IMR-90 (cell line): ENCODE measurements around the gene TBC1D9B. TPM values are rescaled to one million over a fixed set of nuclear protein-coding genes. Genes with fewer than 3 reads are reported as not detected.

Experiments used
- ATAC-seq: fragments of 200-7000 bp; cut with Tn5 transposase; 2 replicates; pipeline ENCODE4 v1.9.1; 2020; ENCODE audit warnings: low read depth, mild to moderate bottlenecking, moderate library complexity
- BruUV-seq: library from RNA; stranded (reverse); fragments of 400-500 nt; replicated peaks from 2 replicates; lab custom pipeline; 2021; lab: Mats Ljungman, UMichigan
- CTCF ChIA-PET: fragments of 300-600 bp; formaldehyde crosslinking; extraction: SDS; loops from one replicate; lab custom pipeline; 2021; ENCODE audit warnings: antibody characterized with exemption; lab: Yijun Ruan, JAX
- POLR2A ChIA-PET: fragments of 300-600 bp; sonication (Branson Sonifier 250); formaldehyde crosslinking; loops from one replicate; lab custom pipeline; 2022; ENCODE audit warnings: antibody characterized with exemption; ENCODE audit not compliant: unreplicated experiment; lab: Charles Lee
- DNase-seq: peaks from one replicate; pipeline ENCODE4 v3.0.0; 2013
- H2AFZ ChIP-seq: replicated peaks from 2 replicates; pipeline ENCODE3; 2013; ENCODE audit warnings: low read length, mild to moderate bottlenecking; ENCODE audit not compliant: poor library complexity
- H2AK5ac ChIP-seq: 2 replicates; pipeline ENCODE4 v1.6.1; 2013; ENCODE audit warnings: low read depth, low read length, inconsistent platforms
- H2AK9ac ChIP-seq: replicated peaks from 2 replicates; pipeline ENCODE3; 2013; ENCODE audit warnings: mild to moderate bottlenecking, low read depth, low read length, moderate library complexity; ENCODE audit not compliant: poor library complexity
- H2BK120ac ChIP-seq: 2 replicates; pipeline ENCODE4 v1.6.1; 2013; ENCODE audit warnings: low read depth, low read length, inconsistent platforms
- H2BK15ac ChIP-seq: 3 replicates; pipeline ENCODE4 v1.6.1; 2013; ENCODE audit warnings: low read depth, low read length, inconsistent platforms
- H2BK20ac ChIP-seq: 2 replicates; pipeline ENCODE4 v1.6.1; 2013; ENCODE audit warnings: low read depth, mild to moderate bottlenecking, inconsistent platforms, low read length, moderate library complexity
- H2BK5ac ChIP-seq: 2 replicates; pipeline ENCODE4 v1.6.1; 2013; ENCODE audit warnings: mild to moderate bottlenecking, low read depth, low read length, inconsistent platforms; ENCODE audit not compliant: poor library complexity, severe bottlenecking
- H3K14ac ChIP-seq: replicated peaks from 2 replicates; pipeline ENCODE4 v1.6.1; 2013; ENCODE audit warnings: low read depth, low read length, inconsistent platforms
- H3K18ac ChIP-seq: 2 replicates; pipeline ENCODE4 v1.6.1; 2013; ENCODE audit warnings: low read depth, low read length, control low read depth
- H3K23ac ChIP-seq: 2 replicates; pipeline ENCODE4 v1.6.1; 2013; ENCODE audit warnings: low read depth, low read length, inconsistent platforms
- H3K27ac ChIP-seq: 2 replicates; pipeline ENCODE4 v1.5.1; 2013; ENCODE audit warnings: mild to moderate bottlenecking, control low read depth, low read length; ENCODE audit not compliant: insufficient read depth
- H3K27me3 ChIP-seq: 2 replicates; pipeline ENCODE4 v1.6.1; 2013; ENCODE audit warnings: low read length; ENCODE audit not compliant: control insufficient read depth, insufficient read depth
- H3K36me3 ChIP-seq: 2 replicates; pipeline ENCODE4 v1.6.1; 2013; ENCODE audit warnings: low read length, mixed read lengths; ENCODE audit not compliant: control insufficient read depth, insufficient read depth
- H3K4ac ChIP-seq: 2 replicates; pipeline ENCODE4 v1.6.1; 2013; ENCODE audit warnings: low read depth, low read length, inconsistent platforms
- H3K4me1 ChIP-seq: 2 replicates; pipeline ENCODE4 v1.6.1; 2013; ENCODE audit warnings: low read length, mixed read lengths; ENCODE audit not compliant: control insufficient read depth, insufficient read depth
- H3K4me2 ChIP-seq: 2 replicates; pipeline ENCODE4 v1.6.1; 2013; ENCODE audit warnings: low read depth, mild to moderate bottlenecking, control low read depth, low read length, moderate library complexity
- H3K4me3 ChIP-seq: 2 replicates; pipeline ENCODE4 v1.5.1; 2013; ENCODE audit warnings: low read depth, mild to moderate bottlenecking, control low read depth, low read length, moderate library complexity; ENCODE audit not compliant: insufficient read depth
- H3K56ac ChIP-seq: 2 replicates; pipeline ENCODE4 v1.6.1; 2013; ENCODE audit warnings: low read length, inconsistent platforms; ENCODE audit not compliant: insufficient read depth; ENCODE audit errors: extremely low read depth
- H3K79me1 ChIP-seq, 2 experiments: 2 replicates each; pipeline ENCODE4 v1.6.1; 2013; ENCODE audit warnings: low read length in 2 of 2, inconsistent platforms in 1 of 2, low read depth in 1 of 2
- H3K9ac ChIP-seq: 2 replicates; pipeline ENCODE4 v1.6.1; 2013; ENCODE audit warnings: low read depth, low read length, control low read depth
- H3K9me1 ChIP-seq: 2 replicates; pipeline ENCODE4 v1.6.1; 2013; ENCODE audit warnings: low read length, inconsistent platforms; ENCODE audit not compliant: insufficient read depth
- H3K9me3 ChIP-seq: 2 replicates; pipeline ENCODE4 v1.6.1; 2013; ENCODE audit warnings: low read length; ENCODE audit not compliant: control insufficient read depth, insufficient read depth
- H4K20me1 ChIP-seq: 2 replicates; pipeline ENCODE4 v1.6.1; 2013; ENCODE audit warnings: low read length, inconsistent platforms; ENCODE audit not compliant: insufficient read depth
- H4K5ac ChIP-seq: 2 replicates; pipeline ENCODE4 v1.6.1; 2013; ENCODE audit warnings: mild to moderate bottlenecking, low read depth, low read length, control low read depth
- H4K8ac ChIP-seq, 2 experiments: 2 replicates each; pipeline ENCODE4 v1.6.1; 2013; ENCODE audit warnings: low read depth in 2 of 2, low read length in 2 of 2, control low read depth in 1 of 2, inconsistent platforms in 1 of 2
- H4K91ac ChIP-seq: 2 replicates; pipeline ENCODE4 v1.6.1; 2013; ENCODE audit warnings: low read depth, low read length, inconsistent platforms; ENCODE audit not compliant: insufficient read depth
- BHLHE40 ChIP-seq: fragments of 150-350 bp; IDR thresholded peaks from 2 replicates; pipeline ENCODE4 v1.6.1; 2016; ENCODE audit warnings: mild to moderate bottlenecking, low read depth, low read length
- CEBPB ChIP-seq: IDR thresholded peaks from 2 replicates; pipeline ENCODE4 v1.6.1; 2012; ENCODE audit warnings: low read depth, low read length, improper control_type of control experiment
- CHD1 ChIP-seq: IDR thresholded peaks from 2 replicates; pipeline ENCODE4 v1.6.1; 2012; ENCODE audit warnings: low read depth, low read length, improper control_type of control experiment
- FOS ChIP-seq: fragments of 150-350 bp; IDR thresholded peaks from 2 replicates; pipeline ENCODE4 v1.6.1; 2016; ENCODE audit warnings: low read depth, low read length
- MAFK ChIP-seq: IDR thresholded peaks from 2 replicates; pipeline ENCODE4 v1.6.1; 2012; ENCODE audit warnings: low read depth, low read length, improper control_type of control experiment
- MAZ ChIP-seq: IDR thresholded peaks from 2 replicates; pipeline ENCODE4 v1.6.1; 2012; ENCODE audit warnings: low read depth, mild to moderate bottlenecking, low read length, improper control_type of control experiment, moderate library complexity, borderline replicate concordance
- MXI1 ChIP-seq: IDR thresholded peaks from 2 replicates; pipeline ENCODE4 v1.6.1; 2012; ENCODE audit warnings: low read depth, mild to moderate bottlenecking, low read length, moderate library complexity, borderline replicate concordance
- NFE2L2 ChIP-seq: fragments of 150-350 bp; IDR thresholded peaks from 2 replicates; pipeline ENCODE4 v1.6.1; 2016; ENCODE audit warnings: low read depth, mild to moderate bottlenecking, low read length
- RAD21 ChIP-seq: IDR thresholded peaks from 2 replicates; pipeline ENCODE4 v1.6.1; 2012; ENCODE audit warnings: low read length, improper control_type of control experiment
- RCOR1 ChIP-seq: IDR thresholded peaks from 2 replicates; pipeline ENCODE4 v1.6.1; 2012; ENCODE audit warnings: mild to moderate bottlenecking, low read length, improper control_type of control experiment; ENCODE audit not compliant: insufficient replicate concordance
- RFX5 ChIP-seq: IDR thresholded peaks from 2 replicates; pipeline ENCODE4 v1.8.0; 2012; ENCODE audit warnings: low read depth, mild to moderate bottlenecking, low read length, moderate library complexity
- SMC3 ChIP-seq: fragments of 150-350 bp; IDR thresholded peaks from 2 replicates; pipeline ENCODE4 v1.6.1; 2016; ENCODE audit warnings: low read depth, mild to moderate bottlenecking, antibody characterized with exemption, low read length, moderate library complexity
- WGBS, 2 experiments: methylation state at CpG; one replicate each; pipeline versions ENCODE4 v1.1.5 to v1.1.7; 2013; ENCODE audit warnings: missing lambda C conversion rate in 2 of 2; ENCODE audit not compliant: insufficient read length in 1 of 2; ENCODE audit errors: extremely low coverage in 2 of 2; 5-methylcytosine and 5-hydroxymethylcytosine counted together
- dilution Hi-C: fragments of 300-500 bp; cut with HindIII; formaldehyde crosslinking; loops from one replicate; pipeline ENCODE4 v1.14.3; 2018; ENCODE audit warnings: low sequenced_read_pairs; ENCODE audit not compliant: unreplicated experiment
- in situ Hi-C: fragments of 300-500 bp; cut with MboI; formaldehyde crosslinking; loops from 3 replicates; pipeline ENCODE4 v1.14.3; 2019; ENCODE audit warnings: low sequenced_read_pairs, inconsistent platforms, mixed read lengths
- intact Hi-C: fragments of 100-400 bp; cut with micrococcal nuclease; formaldehyde crosslinking; loops from 2 replicates; pipeline ENCODE4 v1.10.0; 2022
- polyA plus RNA-seq, 3 experiments: library from polyadenylated mRNA; depleted of rRNA; stranded (reverse); fragments of >200 nt; gene quantifications; 2 replicates each; pipeline ENCODE4 v1.2.3, GENCODE V29; 2012; ENCODE audit warnings: low replicate concordance in 1 of 3
- total RNA-seq: library from RNA; depleted of rRNA; stranded (reverse); fragments of >200 nt; gene quantifications from 2 replicates; pipeline ENCODE4 v1.2.3, GENCODE V29; 2012
- TF ChIP-seq, protein P1 (sequence below): conservative IDR thresholded peaks from 2 replicates; pipeline ENCODE4 v1.5.1; 2012; ENCODE audit warnings: mild to moderate bottlenecking, low read depth, low read length, improper control_type of control experiment
- TF ChIP-seq, protein P2 (sequence below): fragments of 150-350 bp; IDR thresholded peaks from 2 replicates; pipeline ENCODE4 v1.6.1; 2017; ENCODE audit warnings: mild to moderate bottlenecking, antibody characterized with exemption, low read length, low read depth
- TF ChIP-seq, protein P3 (sequence below): fragments of 150-350 bp; IDR thresholded peaks from 2 replicates; pipeline ENCODE4 v1.6.1; 2016; ENCODE audit warnings: low read depth, mild to moderate bottlenecking, low read length, moderate library complexity, borderline replicate concordance

The TBC1D9B gene
- total and polyA plus RNA-seq, 2 of the 4 experiments (the other 2 are of a cell fraction), result 58.6 to 78.1 TPM

DNA sequence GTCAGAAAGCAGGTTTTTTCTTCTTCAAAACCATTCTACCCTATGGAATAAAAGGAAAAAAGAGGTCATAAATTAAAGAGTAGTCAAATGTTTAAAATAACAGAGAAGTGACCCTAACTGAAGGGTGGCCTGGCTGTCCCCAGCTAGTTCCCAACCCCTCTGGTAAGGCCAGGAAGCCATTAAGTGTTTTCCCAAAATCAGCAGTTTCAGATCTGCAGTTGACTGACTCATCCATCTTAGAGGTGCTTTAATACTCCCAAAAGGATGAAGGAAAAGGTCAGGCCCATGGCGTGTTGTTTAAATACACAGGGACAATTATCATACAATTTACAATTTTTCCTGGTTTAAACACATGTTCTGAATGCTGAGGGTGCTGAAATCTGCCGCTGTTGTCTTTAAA lies 47.9 kb upstream of the TBC1D9B start:
- in situ Hi-C loops (no loop called here), dilution Hi-C loops (no loop called here), intact Hi-C loops (no loop called here)
- WGBS, 2 experiments, result no CpG with 5 or more reads among the region's 2 CpGs
- Histone ChIP-seq H2BK5ac (no peak overlapping the region), H3K4me3 (no peak overlapping the region), H4K91ac (no peak overlapping the region), H3K9me1 (no peaks in the 10 kb centered on the region; the same call in 1 of the 2 replicates), H3K79me1 (no peaks in the 10 kb centered on the region), H3K18ac (no peak overlapping the region), H2AFZ (no peak overlapping the region), H3K9ac (no peak overlapping the region), H2BK120ac (no peak overlapping the region), H3K4ac (no peak overlapping the region), H3K14ac (no peak overlapping the region), H3K27me3 (no peaks in the 10 kb centered on the region), H4K20me1 (no peaks in the 10 kb centered on the region), H4K5ac (no peak overlapping the region), H3K4me1 (no peaks in the 10 kb centered on the region; the same call in 1 of the 2 replicates), H3K36me3 (peaks cover 8% of the 10 kb centered on the region), H3K27ac (no peak overlapping the region), H2AK5ac (no peak overlapping the region), H2BK15ac (no peak overlapping the region), H3K9me3 (no peaks in the 10 kb centered on the region), H3K56ac (no peak overlapping the region), H4K8ac (no peak overlapping the region), H2BK20ac (no peak overlapping the region), H3K4me2 (no peak overlapping the region), H2AK9ac (no peak overlapping the region), H3K23ac (no peak overlapping the region)
- ATAC-seq (no peak), DNase-seq (no peak)
- ChIA-PET POLR2A (no interaction called here), CTCF (no interaction called here)
- TF ChIP-seq, protein P1, sequence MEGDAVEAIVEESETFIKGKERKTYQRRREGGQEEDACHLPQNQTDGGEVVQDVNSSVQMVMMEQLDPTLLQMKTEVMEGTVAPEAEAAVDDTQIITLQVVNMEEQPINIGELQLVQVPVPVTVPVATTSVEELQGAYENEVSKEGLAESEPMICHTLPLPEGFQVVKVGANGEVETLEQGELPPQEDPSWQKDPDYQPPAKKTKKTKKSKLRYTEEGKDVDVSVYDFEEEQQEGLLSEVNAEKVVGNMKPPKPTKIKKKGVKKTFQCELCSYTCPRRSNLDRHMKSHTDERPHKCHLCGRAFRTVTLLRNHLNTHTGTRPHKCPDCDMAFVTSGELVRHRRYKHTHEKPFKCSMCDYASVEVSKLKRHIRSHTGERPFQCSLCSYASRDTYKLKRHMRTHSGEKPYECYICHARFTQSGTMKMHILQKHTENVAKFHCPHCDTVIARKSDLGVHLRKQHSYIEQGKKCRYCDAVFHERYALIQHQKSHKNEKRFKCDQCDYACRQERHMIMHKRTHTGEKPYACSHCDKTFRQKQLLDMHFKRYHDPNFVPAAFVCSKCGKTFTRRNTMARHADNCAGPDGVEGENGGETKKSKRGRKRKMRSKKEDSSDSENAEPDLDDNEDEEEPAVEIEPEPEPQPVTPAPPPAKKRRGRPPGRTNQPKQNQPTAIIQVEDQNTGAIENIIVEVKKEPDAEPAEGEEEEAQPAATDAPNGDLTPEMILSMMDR, result no peak
- TF ChIP-seq MXI1 (no peak), SMC3 (no peak), MAFK (no peak), RFX5 (no peak), CEBPB (no peak), RAD21 (no peak), MAZ (no peak), NFE2L2 (no peak), RCOR1 (no peak), CHD1 (no peak), FOS (no peak), BHLHE40 (no peak)
- TF ChIP-seq, protein P2, sequence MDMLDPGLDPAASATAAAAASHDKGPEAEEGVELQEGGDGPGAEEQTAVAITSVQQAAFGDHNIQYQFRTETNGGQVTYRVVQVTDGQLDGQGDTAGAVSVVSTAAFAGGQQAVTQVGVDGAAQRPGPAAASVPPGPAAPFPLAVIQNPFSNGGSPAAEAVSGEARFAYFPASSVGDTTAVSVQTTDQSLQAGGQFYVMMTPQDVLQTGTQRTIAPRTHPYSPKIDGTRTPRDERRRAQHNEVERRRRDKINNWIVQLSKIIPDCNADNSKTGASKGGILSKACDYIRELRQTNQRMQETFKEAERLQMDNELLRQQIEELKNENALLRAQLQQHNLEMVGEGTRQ, result no peak
- TF ChIP-seq, protein P3, sequence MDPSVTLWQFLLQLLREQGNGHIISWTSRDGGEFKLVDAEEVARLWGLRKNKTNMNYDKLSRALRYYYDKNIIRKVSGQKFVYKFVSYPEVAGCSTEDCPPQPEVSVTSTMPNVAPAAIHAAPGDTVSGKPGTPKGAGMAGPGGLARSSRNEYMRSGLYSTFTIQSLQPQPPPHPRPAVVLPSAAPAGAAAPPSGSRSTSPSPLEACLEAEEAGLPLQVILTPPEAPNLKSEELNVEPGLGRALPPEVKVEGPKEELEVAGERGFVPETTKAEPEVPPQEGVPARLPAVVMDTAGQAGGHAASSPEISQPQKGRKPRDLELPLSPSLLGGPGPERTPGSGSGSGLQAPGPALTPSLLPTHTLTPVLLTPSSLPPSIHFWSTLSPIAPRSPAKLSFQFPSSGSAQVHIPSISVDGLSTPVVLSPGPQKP, result no peak
- BruUV-seq, result no TSS peak
